HG03108 (cell line): ENCODE measurements around the gene HIVEP1.
"Not testable (repeated sequence)": the region's sequence is repeated elsewhere in the genome, so short reads cannot be mapped to it uniquely, and the experiment has no call there.

Experiments used
- ATAC-seq: cut with Tn5 transposase; IDR thresholded peaks from one replicate; pipeline ENCODE4 v1.9.1; 2021; ENCODE audit warnings: moderate library complexity; ENCODE audit not compliant: unreplicated experiment

Gene HIVEP1

DNA sequence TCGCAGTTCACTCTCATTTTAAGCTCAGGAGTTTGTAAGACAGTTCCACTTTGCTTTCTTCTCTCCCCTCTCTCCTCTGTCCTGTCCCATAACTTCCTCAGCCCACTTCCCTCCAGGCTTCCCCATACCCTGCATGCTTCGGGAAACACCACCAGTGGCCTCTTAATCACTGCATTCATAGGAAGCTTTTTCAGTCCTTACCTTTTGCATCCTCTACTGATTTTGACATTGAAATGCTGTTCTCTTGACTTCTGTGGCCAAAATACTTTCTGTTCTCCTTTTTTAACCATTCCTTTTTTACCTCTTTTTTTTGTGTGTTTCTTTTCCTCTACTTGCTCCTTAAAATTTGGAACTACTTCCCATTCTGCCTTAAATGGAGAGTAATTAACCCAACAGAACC lies 69.7 kb downstream of the HIVEP1 start:
- ATAC-seq = no peak

- no peak for ATAC-seq
These were observed 70.3 kb downstream of the HIVEP1 start for GRCh38 chr6:12082368-12082767.

DNA sequence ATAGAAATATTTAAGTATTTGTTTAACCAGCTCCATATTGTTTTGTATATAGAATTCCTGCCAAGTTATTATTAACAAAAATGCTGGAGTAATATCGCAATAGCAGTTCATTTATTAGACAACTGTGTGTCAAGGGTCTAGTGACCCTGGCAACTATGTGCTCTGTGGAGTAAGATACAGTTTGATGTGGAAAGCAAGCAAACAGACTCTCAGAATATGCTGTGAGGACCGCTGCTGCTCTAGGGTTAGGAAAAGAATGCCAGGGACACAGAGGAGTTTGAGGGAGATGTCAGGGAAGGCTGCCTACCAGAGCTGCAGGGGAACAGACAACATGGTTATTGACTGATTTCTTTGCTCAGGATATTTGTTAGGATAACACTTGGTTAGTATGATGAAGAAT lies 71.2 kb downstream of the HIVEP1 start:
- no peak for ATAC-seq

GRCh38 chr6:12083763-12084162 lies 71.7 kb downstream of the HIVEP1 start:
- ATAC-seq = no peak

DNA sequence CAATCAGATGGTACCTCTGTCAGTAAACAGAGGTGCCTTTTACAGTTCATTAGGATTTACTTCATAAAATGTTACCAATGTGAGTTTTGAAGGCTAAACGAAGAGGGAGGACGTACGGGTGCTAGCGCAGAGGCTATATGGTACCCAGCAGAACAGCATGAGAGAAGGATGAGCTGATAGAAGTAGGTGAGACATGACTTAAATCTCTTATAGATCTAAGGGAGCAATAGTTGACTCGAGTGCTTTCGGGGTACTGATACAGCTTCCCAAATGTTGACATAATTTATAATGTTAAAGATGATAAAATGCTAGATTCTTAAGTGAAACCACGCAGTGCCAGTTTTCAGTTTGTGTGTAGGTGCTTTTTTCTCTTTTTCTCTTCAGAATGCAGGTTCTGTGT lies 72.6 kb downstream of the HIVEP1 start:
- no peak for ATAC-seq

DNA sequence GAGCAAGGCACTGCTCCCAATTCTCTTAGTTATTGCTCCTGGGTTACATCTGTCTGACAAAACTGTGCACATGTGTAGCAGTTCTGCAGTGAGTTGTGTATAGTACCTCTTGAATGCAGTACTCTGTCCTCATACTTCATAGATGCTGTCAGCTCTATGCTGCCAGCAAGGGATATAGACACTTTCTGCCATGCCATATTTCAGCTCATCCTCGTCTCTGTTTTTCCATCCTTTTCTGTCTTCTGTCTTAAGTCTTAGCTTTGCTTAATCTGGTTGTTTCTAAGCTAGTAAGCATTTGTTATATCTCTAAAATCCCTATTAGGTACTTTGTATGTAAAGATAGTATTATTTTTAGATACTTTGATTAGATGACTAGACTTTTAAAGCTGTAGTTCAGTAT lies 76.4 kb downstream of the HIVEP1 start:
- ATAC-seq = no peak

- ATAC-seq = no peak
These were observed 78.6 kb downstream of the HIVEP1 start for GRCh38 chr6:12090714-12091113.

- no peak for ATAC-seq
These were observed 80.7 kb downstream of the HIVEP1 start for GRCh38 chr6:12092762-12093161.

DNA sequence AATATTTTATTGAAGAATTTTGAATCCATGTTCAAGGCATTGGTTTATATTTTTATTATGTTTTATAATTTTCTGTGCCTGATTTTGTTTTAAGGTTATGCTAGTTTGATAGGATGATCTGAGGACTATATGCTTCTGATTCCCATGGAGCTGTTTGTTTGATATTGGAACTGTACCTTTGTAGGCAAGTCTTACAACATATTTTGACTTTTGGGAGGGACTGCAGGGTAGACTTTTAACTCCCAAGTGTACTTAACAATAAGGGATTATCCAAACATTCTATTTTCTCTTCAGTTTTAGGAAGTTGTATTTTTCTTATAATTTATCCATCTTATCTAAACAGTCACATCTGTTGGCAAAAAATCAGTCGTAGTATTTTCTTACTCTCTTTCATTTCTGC lies 82.6 kb downstream of the HIVEP1 start:
- no peak for ATAC-seq

DNA sequence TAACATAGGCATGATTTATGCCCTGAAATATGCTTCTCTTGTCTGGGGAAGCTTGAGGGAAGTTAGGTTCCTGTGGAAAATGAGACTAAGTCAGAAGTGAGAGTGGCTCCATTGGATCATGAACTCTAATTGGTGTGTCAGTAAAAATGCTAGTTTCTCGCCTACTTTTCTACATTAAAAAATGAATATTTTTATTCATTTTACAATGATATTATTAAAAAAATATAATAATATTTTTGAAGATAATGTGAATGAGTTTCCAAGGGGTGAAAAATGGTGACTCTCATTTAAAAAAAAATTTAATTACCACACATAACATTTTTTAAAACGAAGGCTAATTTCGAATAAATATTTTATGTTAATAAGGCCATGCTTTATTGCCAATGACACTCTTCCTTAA lies 84.2 kb downstream of the HIVEP1 start:
- ATAC-seq = no peak

DNA sequence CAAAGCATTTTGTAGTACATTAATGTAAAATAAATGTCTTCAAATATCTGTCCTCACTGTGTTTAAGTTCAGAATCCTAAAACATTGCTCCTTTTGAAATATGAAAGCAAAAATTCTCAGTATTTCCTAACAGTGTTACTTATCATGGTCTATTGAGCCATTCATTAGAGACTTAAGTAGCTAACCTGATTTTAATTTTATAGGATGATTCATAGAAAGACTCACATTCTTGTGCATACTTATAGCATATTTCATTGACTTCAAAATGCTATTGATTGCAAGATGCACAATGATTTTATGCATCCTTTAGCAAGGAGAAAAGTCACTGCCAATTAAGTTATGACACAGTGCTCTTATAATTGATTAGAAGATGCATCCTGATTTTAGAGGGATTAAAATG lies 85.7 kb downstream of the HIVEP1 start:
- no peak for ATAC-seq

- no peak for ATAC-seq
These were observed 87.7 kb downstream of the HIVEP1 start for GRCh38 chr6:12099623-12100338.

DNA sequence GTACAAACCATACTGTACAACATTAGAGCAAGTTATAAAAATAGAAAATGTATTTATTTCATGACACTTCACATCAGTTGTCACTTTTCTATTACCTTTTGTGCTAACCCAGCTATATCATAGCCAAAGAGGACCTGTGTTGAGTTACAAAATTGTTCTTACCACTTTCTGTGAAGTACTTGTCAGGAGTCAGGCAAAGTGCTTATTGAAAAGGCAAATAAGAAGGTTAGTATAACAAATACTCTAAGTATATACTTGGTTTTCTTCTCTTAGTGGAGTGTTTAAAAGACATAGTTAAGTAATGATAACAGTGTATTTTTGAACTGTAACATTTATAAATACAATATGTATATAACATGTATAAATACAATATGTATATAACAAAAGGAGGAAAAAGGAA lies 88.9 kb downstream of the HIVEP1 start:
- ATAC-seq = no peak

DNA sequence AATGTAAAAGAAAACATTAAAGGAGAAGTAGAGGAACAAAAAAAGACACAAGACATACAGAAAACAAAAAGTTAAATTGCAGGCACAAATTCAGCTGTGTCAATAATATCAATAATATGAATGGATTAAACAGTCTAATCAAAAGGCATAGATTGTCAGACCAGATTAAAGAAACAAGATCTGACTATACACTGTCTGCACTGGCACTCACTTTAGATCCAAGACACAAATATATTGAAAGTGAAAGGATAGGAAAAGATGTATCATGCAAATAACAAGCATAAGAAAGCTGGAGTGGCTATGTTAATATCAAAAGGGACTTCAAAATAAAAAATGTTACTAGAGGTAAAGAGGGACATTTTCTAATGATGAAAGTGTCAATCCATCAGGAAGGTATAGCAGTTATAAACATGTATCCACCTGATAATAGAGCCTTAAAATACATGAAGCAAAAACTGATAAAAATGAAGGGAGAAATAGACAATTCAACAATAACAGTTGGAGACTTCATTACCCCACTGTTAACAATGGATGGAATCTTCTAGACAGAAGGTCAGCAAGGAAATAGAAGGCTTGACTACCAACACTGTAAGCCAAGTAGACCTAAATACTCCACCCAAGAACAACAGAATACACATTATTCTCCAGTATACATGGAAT lies 89.7 kb downstream of the HIVEP1 start:
- ATAC-seq = no peak

DNA sequence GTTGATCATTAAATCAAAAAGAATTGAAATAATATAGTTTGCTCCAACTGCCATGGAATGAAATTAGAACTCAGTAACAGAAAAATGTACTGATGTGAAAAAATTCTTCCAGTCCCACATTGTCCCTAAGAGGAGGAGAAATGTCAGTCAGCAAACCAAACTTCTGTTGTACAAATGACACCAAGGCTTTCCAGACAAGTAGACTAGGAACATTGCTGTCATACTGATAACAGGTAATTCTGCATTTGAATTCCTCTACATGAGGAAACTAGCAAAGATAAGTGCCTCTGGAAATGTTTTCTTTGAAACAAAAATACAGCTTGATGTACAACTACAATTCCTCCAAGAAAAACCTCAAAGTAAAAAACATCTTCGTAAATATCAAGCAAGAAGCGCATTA lies 90.2 kb downstream of the HIVEP1 start:
- no peak for ATAC-seq

DNA sequence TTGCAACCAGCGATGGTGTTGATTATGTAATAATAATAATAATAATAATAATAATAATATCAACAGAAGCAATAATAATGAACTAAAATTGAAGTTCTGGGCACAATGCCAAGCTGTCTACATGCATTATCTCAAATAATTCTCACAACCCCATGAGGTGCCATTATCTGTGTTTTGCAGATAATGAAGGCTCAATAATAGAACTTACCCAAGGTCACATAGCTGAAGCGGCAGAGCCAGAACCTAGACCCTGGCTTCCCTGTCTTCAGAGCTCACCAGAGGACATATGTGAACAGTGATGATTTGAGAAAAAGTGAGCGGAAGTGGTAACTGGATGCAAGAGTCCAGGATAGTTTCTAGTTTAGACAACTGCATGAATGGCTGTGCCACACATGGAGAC lies 91.0 kb downstream of the HIVEP1 start:
- no peak for ATAC-seq

- ATAC-seq = no peak
These were observed 93.2 kb downstream of the HIVEP1 start for GRCh38 chr6:12105271-12105670.

- ATAC-seq = not testable (repeated sequence)
These were observed 96.3 kb downstream of the HIVEP1 start for GRCh38 chr6:12108376-12108775.

GRCh38 chr6:12110523-12111362 lies 98.6 kb downstream of the HIVEP1 start:
- no peak for ATAC-seq

GRCh38 chr6:12111363-12111670 lies 99.2 kb downstream of the HIVEP1 start:
- ATAC-seq = no peak

- no peak for ATAC-seq
These were observed 100.6 kb downstream of the HIVEP1 start for GRCh38 chr6:12112540-12113189.

DNA sequence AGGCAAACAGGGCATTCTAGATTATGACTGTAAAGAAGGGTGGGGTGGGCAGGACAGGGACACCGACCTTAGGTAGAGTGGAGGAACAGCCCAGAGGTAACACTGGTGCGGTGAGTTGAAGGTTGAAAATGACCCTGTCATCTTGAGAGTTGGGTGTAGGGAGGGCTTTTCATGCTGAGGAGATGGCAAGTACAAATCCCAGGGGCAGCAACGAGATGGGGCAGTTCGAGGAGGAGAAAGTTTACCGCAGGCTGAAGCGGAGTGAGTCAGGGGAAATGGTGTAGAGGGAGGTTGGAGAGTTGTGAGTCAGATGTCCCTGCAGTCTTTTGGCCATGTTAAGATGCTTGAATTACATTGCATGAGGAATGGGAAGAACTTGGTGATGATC lies 101.1 kb downstream of the HIVEP1 start:
- no peak for ATAC-seq
